GM23248 (cell line): Measurements from ENCODE around the gene RIMOC1.

Experiments
- EZH2 ChIP-seq: fragments of 200-600 bp; sonication (generic); IDR thresholded peaks from 2 replicates; pipeline ENCODE4 v1.6.1; 2018; ENCODE audit warnings: antibody characterized with exemption, mild to moderate bottlenecking; ENCODE audit not compliant: insufficient read depth, poor library complexity, severe bottlenecking
- EZH2phosphoT487 ChIP-seq: fragments of 200-600 bp; sonication (generic); IDR thresholded peaks from 2 replicates; pipeline ENCODE4 v1.6.1; 2018; ENCODE audit warnings: antibody characterized with exemption, moderate library complexity, mild to moderate bottlenecking, low read depth; ENCODE audit not compliant: insufficient read depth

GRCh38 chr5:41924526-41924871 lies 20.4 kb downstream of the RIMOC1 start:
- TF ChIP-seq EZH2 (no peak), EZH2phosphoT487 (no peak)
